ENCODE results near the gene ALDH1A2.

The ALDH1A2 gene

DNA sequence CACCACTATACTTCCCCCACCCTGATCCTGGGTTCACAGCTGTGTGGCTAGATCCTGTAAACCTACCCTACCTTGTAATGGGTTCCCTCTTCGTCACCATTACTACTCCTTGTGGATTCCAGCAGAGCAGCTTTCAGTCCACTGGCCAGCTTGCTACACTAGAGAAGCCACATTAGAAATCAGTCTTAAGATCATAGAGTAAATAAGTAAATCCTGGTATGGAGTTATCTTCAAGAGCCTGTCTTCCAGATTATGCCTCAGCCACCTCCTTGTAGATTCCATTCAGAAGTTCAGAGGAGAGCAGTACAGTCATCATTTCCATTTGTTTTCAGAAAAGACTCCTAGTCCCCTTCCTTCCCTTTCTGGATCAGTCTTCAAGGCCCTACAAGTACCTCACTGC, 123.7 kb downstream of the ALDH1A2 start:
- DNase-seq = no peak

- no peak for DNase-seq
Measured at GRCh38 chr15:57932348-57932747, 133.2 kb downstream of the ALDH1A2 start.

GRCh38 chr15:57931570-57931969, 133.9 kb downstream of the ALDH1A2 start:
- no peak for DNase-seq

- DNase-seq = no peak
Measured at GRCh38 chr15:57927091-57927631, 138.3 kb downstream of the ALDH1A2 start.

- no peak for DNase-seq
Measured at GRCh38 chr15:57925650-57926049, 139.9 kb downstream of the ALDH1A2 start.

DNA sequence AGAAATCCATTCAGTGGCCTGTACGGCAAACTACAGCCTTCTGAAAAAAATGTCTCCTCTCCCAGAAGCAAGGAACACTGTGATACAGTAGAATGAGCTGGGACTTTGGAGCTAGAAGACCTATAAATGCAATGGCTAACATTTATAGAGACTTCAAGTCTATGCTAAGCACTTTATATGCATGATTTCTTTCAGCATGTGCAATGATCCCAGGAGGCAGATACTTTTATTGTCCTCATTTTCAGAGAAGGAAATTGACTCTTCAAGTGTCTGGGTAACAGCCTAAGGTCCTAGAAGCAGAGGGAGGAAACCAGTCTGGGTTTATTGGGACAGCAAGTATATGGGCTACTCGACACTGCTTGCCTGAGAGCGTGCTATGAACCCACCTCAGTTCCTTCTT, 140.9 kb downstream of the ALDH1A2 start:
- no peak for DNase-seq

DNA sequence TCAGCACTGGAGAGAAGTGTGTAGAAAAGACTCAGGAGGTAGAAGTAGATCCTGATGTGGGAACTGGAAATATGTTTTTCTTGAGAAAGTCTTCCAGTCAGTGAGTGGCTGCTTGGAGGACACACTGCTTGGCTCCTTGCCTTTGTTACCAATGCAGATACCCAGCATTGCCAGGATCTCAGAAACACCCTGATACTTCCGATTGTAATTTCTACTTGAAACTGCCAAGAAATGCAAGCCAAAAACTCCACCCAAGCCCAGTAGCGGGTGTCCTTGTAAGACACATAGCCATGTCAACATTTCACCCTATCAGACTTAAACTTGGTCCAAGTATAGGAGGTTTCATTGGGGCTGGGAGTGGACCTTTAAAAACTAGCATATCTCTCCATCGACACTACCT, 141.8 kb downstream of the ALDH1A2 start:
- no peak for DNase-seq

DNA sequence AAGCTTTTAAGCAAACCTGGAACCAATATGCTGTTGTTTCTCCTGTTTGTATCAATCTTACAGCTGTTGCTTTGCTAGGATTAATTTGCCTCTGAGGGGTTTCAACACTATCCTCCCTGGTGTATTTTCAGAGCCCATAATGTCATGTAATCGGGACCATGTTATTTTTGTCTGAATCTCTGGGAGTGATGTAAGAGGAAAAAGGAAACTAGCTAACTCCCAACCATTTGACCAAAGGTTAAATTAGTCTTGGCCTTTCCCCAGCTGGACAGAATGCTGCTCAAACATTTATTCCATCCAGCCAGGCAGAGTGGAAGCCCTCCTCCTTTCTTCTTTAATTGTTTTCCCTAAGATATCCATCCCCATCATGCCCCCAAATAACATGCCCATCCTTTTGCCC, 142.2 kb downstream of the ALDH1A2 start:
- DNase-seq = no peak

GRCh38 chr15:57922776-57923175, 142.7 kb downstream of the ALDH1A2 start:
- DNase-seq = no peak

GRCh38 chr15:57921371-57921770, 144.1 kb downstream of the ALDH1A2 start:
- DNase-seq = no peak

DNA sequence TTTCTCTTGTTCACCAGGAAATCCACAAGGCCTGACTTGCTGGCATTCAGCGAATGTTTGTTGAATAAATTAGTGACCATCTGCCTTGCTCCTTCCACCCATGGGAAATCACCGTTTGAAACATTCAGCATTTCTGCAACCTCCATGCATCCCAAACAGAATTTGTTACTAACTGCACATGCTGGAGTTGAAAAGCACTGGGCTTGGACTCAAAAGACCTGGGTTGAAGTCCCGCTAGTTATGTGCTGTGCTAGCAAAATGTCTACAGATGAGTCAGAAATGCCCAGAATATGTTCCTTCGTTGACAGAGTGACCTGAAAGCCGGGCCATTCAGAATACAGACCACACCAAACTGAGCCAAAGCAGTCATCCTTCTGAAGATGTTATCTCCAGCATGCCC, 144.6 kb downstream of the ALDH1A2 start:
- no peak for DNase-seq

DNA sequence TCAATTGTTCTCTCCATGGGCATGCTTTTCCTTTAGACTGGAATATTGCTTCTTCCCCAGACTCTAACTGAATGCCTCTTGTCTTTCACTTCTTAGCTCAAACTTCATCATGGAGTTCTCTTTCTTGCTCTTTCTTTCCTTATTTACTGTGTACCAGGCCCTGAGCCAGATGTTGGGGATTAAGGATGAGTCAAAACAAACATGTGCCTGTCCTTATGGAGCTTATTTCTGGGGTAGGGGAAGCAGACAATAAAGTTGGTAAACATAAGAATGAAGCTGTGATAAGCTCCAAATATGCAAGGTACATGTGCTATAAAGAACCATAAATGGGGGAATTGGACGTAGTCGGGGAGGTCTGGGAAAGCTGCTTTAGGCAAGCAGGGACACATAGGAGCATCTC, 145.8 kb downstream of the ALDH1A2 start:
- DNase-seq = no peak

DNA sequence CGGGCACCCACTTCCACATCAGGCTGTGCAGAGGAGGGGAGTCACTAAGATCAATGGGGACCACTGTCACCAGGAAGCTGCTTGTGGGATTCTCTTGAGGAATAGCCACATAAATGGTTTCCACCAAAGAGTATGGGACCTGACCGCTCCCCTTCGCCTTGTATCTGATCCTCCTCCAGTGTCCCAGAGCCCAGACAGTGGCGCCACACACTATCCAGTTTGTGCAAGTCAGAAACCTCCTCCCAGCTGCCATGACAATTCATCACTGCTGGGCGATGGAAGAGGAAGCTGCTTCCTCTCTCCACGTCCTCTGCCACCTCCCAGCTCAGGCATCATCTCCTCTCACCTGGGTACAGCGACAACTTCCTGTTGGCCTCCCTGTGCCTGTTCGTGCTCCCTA, 147.5 kb downstream of the ALDH1A2 start:
- no peak for DNase-seq

GRCh38 chr15:57916695-57917094, 148.8 kb downstream of the ALDH1A2 start:
- DNase-seq = no peak

DNA sequence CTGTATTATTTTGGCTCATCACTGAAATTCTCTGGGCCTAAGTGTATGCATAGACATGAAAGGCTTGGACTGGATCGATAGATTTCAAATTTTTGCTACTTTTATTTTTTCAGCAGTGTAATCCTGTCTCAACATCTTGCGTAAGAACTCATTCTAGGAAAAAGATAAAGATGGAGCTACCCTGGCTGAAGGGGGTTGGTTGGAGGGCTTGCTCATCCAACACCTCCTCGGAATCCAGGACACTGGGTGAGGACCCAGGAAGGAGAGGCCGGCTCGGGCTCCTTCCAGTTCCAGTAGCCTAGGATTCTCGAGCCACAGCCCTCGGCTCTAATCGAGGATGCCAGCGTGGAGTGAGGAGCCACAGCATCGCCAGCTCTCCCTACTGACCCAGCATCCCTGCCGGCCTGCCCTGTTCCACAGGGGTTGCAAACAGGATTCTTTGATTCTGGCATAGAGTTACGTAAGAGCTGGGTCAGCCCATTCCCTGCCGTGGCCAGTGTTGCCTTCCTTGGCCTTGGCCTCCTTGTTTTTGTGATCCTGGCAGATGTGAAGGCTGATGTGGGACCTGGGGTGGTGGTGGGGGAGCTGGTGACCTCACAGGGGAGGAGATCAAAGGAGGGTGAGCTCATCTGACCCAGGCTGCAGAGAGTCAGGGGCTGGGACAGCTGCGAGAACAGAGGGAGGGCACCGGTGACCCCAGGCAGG, 149.5 kb downstream of the ALDH1A2 start:
- DNase-seq = no peak

- DNase-seq = no peak
Measured at GRCh38 chr15:57914350-57915055, 151.0 kb downstream of the ALDH1A2 start.

DNA sequence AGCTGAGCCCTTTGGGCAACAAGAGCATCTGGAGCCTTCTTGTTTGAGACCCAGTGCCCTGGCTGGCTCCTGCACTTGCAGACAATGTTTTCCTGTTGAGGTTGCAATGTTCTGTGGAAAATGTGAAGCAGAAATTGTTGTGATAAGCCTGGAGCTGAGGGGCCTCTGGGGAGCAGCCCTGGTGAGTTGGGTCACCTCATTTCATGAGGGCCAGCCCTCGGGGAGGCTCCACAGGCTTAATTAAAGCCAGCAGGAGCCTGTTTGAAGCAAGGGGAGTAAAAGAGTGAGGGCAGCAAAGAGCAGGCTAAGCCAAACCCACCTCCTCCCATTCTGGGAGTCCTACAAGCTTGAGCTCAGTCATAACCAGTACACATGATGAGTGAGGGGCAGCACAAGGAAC, 154.3 kb downstream of the ALDH1A2 start:
- no peak for DNase-seq

DNA sequence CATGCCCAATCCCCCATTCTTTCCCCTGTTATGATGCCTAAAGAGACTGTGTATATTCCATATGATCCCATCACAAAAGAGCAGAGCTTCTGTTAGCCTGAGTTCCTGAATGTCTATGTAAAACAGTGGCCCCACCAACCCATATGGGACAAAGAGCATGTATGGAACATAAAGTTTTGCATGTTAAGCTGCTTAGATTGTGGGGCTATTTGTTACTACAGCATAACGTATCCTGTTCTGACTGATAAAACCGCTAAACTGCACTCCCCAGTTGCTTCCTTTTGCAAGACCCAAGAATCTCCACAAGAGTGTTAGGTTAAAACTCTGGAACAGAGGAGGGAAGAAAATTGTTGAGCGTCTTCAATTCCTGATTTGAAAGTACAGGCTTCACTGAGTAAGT, 154.8 kb downstream of the ALDH1A2 start:
- DNase-seq = no peak

DNA sequence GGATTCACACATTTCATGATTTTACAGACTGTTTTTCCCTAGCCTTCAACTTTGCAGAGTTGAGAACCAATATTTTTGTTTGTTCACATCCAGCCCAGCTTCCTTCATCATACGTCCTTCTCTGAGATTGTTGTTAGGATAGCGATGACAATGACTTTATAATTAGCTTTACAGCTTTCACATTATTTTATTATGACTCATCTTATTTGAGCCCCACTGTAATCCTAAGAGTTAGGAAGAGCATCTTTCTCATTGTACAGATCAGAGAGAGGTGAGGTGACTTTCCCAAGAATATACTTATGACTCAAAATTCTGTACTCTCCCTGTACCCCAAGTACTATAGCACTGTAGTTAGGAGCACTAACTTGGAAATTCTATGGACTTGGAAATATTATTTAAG, 156.1 kb downstream of the ALDH1A2 start:
- no peak for DNase-seq

DNA sequence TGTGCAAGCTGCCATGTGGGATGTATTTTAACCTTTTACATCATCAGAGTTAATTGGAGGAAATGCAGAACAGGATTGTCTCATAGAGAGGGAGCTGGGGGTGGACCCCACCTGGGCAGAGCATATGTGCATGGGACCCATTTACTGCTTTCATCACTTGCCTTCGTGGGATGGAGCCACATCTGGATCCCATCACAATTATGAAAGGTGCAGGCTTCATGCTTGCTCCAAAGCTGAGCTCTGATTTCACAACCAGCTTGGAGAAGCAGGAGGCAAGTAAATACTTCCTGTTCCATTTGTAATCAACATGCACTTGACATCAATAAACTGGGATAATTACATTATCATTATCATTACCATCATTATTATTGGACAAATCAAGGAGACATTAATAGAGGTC, 161.9 kb downstream of the ALDH1A2 start:
- no peak for DNase-seq
